ENCODE data around the gene MMAA.

The MMAA gene

DNA sequence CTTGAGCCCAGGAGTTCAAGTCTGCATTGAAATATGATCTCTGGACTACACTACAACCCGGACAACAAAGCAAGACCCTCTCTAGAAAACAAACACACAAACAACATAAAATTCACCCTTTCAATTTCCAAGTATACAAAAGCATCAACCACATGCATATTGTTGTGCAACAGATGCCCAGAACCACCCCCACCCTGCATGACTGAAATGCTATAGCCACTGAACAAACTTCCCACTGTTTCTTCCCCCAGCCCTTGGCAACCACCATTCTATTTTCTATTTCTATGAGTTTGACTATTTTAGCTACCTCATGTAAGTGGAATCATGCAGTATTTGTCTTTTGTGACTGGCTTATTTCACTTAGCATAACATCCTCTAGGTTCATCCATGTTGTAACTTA lies 46.6 kb downstream of the MMAA start:
- no peak for DNase-seq (ENCODE audit: low spot score)
- in situ Hi-C loops (cut with MboI; ENCODE audit: low sequenced_read_pairs, unreplicated experiment) = no loop called here
- TF ChIP-seq, protein P1, sequence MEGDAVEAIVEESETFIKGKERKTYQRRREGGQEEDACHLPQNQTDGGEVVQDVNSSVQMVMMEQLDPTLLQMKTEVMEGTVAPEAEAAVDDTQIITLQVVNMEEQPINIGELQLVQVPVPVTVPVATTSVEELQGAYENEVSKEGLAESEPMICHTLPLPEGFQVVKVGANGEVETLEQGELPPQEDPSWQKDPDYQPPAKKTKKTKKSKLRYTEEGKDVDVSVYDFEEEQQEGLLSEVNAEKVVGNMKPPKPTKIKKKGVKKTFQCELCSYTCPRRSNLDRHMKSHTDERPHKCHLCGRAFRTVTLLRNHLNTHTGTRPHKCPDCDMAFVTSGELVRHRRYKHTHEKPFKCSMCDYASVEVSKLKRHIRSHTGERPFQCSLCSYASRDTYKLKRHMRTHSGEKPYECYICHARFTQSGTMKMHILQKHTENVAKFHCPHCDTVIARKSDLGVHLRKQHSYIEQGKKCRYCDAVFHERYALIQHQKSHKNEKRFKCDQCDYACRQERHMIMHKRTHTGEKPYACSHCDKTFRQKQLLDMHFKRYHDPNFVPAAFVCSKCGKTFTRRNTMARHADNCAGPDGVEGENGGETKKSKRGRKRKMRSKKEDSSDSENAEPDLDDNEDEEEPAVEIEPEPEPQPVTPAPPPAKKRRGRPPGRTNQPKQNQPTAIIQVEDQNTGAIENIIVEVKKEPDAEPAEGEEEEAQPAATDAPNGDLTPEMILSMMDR (IDR thresholded peaks at IDR 0.05; ENCODE audit: borderline replicate concordance, control extremely low read depth, extremely low read depth, insufficient read depth, missing control alignments) = no peak

DNA sequence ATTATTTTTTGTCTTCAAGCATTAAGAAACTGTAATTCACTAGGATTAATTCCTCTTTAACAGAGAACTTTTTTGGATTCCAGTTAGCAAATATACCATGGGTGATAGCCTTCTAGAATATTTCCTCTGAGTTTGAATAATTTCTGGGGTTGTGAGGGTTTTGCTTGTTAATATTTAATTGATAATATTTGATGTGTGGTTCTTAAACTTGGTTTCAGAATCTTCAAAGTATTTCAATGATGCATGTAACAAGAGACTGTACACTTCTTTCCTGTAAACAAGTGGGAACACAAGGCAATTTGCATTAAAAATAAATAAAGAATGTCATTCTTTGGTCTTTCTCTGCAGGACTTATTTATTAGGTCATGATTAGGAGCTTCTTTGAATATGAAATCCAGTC lies 51.2 kb downstream of the MMAA start:
- in situ Hi-C loops (cut with MboI; ENCODE audit: low sequenced_read_pairs, unreplicated experiment) = no loop called here
- TF ChIP-seq, protein P1 (IDR thresholded peaks at IDR 0.05; ENCODE audit: borderline replicate concordance, control extremely low read depth, extremely low read depth, insufficient read depth, missing control alignments) = no peak
- no peak for DNase-seq (ENCODE audit: low spot score)

DNA sequence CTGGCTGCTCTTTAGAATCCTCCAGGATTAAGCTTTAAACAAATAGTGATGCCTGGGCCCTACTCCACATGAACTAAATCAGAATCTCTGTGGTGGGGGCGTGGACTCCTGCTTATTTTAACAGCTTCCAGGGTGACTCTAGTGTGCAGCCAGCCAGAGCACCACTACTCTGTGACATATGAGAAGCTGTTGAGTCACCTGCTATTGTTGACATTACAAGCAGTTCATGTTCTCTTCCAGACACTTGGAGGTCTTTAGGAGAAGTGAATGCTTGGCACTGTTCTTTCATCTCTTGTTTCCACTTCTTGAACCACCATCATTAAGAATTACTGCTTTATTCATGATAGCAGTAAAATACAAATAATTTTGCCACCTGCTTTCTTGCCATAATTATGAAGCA lies 60.3 kb downstream of the MMAA start:
- in situ Hi-C loops (cut with MboI; ENCODE audit: low sequenced_read_pairs, unreplicated experiment) = no loop called here
- DNase-seq (ENCODE audit: low spot score) = no peak
- TF ChIP-seq, protein P1 (IDR thresholded peaks at IDR 0.05; ENCODE audit: borderline replicate concordance, control extremely low read depth, extremely low read depth, insufficient read depth, missing control alignments) = no peak

DNA sequence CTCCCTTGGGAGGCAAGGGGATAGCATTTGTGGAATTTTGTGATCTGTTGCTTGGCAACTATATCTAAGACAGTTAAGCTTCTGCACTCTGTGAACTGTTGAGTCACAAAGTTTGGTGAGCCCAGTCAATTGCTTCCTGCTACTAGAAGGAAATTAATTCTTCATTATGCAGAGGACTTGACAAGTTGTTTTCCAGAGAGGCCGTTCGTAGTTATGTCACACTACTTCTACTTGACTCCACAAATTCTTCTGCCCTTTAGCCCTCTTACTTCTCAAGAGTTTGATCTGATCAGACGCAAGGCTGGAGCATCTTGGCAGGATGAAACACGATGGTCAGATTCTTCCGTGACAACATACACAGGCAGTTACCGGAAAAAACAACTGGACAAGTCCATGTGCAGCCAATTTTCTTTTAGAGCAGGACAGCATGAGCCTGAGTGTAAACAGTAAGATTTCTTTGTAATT lies 60.8 kb downstream of the MMAA start, which contains the start of gene C4orf51:
Gene C4orf51, plus strand, starts transcription at position 156 of the 465 bp plus-strand sequence. Its CDS starts 58 bp downstream, at position 214.
- in situ Hi-C loops (cut with MboI; ENCODE audit: low sequenced_read_pairs, unreplicated experiment) = no loop called here
- no peak for DNase-seq (ENCODE audit: low spot score)

DNA sequence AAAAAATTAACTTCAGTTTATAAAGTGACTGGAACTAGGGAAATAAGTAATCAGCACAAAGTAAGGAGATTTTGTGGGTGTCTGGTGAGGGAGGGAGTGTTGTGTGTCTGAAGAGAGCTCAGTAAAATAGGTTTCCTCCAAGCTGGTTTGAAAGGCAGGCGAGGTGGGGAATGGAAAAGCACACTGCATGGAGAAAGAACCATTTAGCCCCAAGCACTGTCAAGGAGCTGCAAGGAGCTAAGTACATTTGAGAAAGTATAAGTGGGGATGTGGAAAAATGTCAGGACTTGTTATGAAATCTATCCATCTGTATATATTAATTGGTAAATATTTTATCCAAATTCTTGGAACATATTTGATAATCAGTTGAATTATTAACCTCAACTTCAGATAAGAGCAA lies 61.7 kb downstream of the MMAA start:
- TF ChIP-seq, protein P1 (IDR thresholded peaks at IDR 0.05; ENCODE audit: borderline replicate concordance, control extremely low read depth, extremely low read depth, insufficient read depth, missing control alignments) = no peak
- no peak for DNase-seq (ENCODE audit: low spot score)
- in situ Hi-C loops (cut with MboI; ENCODE audit: low sequenced_read_pairs, unreplicated experiment) = no loop called here

More for the DNA sequence above, 60.8 kb downstream of the MMAA start, which contains the start of gene C4orf51:
- TF ChIP-seq, protein P1 (IDR thresholded peaks at IDR 0.05; ENCODE audit: borderline replicate concordance, control extremely low read depth, extremely low read depth, insufficient read depth, missing control alignments) = no peak

DNA sequence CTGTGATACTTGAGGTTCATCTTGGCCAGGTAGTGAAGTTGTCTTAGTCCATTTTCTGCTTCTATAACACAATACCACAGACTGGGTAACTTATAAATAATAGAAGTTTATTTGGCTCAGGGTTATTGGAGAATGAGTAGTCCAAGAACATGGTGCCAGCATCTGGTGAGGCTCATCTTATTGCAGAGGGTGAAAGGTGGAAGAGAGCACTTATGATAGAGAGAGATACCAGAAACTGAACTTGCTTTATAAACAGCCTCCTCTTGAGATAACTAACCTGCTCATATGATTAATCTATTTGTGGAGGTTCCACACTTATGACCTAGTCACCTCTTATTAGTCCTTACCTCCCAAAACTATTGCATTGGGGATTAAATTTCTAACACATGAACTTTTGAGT lies 62.3 kb downstream of the MMAA start:
- TF ChIP-seq, protein P1 (IDR thresholded peaks at IDR 0.05; ENCODE audit: borderline replicate concordance, control extremely low read depth, extremely low read depth, insufficient read depth, missing control alignments) = no peak
- in situ Hi-C loops (cut with MboI; ENCODE audit: low sequenced_read_pairs, unreplicated experiment) = no loop called here
- no peak for DNase-seq (ENCODE audit: low spot score)
